Non-pigmented ciliary epithelial cell (primary cell): Measurements from ENCODE around the gene PDCD6IP.
"Not testable (repeated sequence)": the region's sequence is repeated elsewhere in the genome, so short reads cannot be mapped to it uniquely, and the experiment has no call there.

Experiments used
- DNase-seq: peaks from one replicate; pipeline ENCODE4 v3.0.0-alpha.2; 2010; ENCODE audit warnings: low read depth

PDCD6IP gene, protein sequence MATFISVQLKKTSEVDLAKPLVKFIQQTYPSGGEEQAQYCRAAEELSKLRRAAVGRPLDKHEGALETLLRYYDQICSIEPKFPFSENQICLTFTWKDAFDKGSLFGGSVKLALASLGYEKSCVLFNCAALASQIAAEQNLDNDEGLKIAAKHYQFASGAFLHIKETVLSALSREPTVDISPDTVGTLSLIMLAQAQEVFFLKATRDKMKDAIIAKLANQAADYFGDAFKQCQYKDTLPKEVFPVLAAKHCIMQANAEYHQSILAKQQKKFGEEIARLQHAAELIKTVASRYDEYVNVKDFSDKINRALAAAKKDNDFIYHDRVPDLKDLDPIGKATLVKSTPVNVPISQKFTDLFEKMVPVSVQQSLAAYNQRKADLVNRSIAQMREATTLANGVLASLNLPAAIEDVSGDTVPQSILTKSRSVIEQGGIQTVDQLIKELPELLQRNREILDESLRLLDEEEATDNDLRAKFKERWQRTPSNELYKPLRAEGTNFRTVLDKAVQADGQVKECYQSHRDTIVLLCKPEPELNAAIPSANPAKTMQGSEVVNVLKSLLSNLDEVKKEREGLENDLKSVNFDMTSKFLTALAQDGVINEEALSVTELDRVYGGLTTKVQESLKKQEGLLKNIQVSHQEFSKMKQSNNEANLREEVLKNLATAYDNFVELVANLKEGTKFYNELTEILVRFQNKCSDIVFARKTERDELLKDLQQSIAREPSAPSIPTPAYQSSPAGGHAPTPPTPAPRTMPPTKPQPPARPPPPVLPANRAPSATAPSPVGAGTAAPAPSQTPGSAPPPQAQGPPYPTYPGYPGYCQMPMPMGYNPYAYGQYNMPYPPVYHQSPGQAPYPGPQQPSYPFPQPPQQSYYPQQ

GRCh38 chr3:33798418-33799201, at the start of gene PDCD6IP:
Gene PDCD6IP, plus strand, starts transcription at chr3:33798630. Its CDS starts 99 bp downstream, at chr3:33798729.
- DNase-seq, result peak; percentile 72

- DNase-seq, result peak; percentile 11
Measured at GRCh38 chr3:33749546-33750210, 48.8 kb upstream of the PDCD6IP start.

GRCh38 chr3:33750211-33750548, 48.2 kb upstream of the PDCD6IP start:
- DNase-seq, result no peak

DNA sequence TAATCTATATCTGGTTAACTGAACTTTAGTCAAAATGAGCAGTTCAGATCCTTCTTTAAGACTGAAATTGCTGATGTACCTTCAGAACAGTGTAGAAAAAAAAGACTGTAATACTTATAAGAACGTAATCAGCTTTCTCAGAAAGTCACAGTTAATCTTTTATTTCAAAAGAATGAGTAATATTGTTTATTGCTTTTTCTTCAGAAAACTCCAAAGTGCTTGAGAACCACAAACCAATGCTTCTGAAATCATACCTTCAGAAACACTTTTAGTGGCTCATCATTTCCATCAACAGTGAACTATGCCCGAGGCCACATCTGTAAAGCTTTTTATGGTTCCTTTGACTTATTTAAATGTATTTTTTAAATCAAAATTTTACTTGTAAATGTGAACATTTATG, 47.1 kb upstream of the PDCD6IP start:
- DNase-seq, result no peak

- not testable (repeated sequence) for DNase-seq
Measured at GRCh38 chr3:33754391-33754790, 44.0 kb upstream of the PDCD6IP start.

GRCh38 chr3:33758281-33758680, 40.1 kb upstream of the PDCD6IP start:
- DNase-seq, result no peak

- DNase-seq, result no peak
Measured at GRCh38 chr3:33758864-33759263, 39.6 kb upstream of the PDCD6IP start.

DNA sequence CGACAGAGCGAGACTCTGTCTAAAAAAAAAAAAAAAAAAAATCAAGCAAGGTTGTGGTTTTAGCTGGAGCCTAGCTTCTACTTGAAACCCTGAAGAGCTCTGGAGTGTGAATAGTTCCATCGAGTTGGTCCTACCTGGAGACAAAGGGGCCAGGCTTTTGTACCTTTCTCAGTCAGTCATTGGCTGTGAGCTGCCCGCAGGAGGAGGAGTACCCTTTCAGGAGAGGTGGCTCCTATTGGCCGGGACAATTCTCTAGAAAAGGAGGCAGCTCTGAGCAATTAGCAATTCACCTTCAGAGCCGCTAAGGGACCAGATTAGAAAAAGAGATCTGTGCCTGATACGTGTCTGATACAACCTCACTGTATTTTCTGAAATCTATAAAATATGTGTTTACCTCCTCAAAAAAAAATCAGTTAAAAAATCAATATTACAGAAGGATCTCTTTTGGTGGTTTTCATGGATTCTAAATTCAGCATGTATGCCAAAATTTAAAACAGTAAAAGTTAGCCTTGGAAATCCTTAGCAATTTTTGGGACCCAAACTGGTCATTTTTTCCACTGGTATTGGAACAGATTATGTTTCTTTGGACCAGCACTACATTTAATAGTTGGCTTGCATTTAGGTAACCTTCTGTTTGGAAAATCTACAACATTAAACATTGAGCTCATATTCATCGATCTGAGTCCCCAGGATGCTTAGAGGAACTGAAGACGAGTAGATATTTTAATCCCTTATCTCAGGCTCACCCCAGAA, 29.7 kb upstream of the PDCD6IP start:
- no peak for DNase-seq

- no peak for DNase-seq
Measured at GRCh38 chr3:33773637-33774036, 24.8 kb upstream of the PDCD6IP start.

DNA sequence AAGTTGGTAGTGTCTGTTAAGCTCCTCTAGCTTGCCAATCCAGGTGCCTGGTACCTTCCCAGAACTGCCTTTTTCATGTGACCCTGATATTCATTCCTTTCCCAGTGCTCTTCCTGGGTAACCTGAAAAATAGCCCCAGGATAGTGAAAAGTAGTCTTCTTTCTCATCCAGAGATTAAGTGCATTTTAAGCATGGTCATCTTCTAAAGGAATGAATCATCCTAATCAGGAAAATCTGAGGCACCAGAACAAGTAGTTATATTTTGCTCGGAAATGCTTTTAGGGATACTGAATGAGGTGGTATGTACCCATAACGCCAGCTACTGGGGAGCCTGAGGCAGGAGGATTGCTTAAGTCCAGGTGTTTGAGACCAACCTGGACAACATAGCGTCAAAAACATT, 23.1 kb upstream of the PDCD6IP start:
- DNase-seq, result no peak

GRCh38 chr3:33777996-33778395, 20.4 kb upstream of the PDCD6IP start:
- DNase-seq, result no peak

- DNase-seq, result no peak
Measured at GRCh38 chr3:33779751-33780150, 18.7 kb upstream of the PDCD6IP start.

DNA sequence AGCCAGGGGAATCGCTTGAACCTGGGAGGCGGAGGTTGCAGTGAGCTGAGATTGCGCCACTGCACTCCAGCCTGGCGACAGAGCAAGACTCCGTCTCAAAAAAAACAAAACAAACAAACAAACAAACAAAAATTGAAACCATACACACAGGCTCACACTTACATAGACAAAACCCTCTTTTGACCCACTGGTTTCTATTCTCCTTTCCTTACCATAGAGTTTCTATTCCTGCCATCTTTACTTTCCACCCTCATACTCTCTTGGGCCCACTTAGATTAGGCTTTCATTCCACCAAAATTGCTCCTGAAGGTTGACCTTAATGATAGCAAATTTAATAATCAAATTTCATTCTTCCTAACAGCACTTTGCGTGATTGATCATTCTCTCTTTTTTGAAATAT, 17.0 kb upstream of the PDCD6IP start:
- not testable (repeated sequence) for DNase-seq

DNA sequence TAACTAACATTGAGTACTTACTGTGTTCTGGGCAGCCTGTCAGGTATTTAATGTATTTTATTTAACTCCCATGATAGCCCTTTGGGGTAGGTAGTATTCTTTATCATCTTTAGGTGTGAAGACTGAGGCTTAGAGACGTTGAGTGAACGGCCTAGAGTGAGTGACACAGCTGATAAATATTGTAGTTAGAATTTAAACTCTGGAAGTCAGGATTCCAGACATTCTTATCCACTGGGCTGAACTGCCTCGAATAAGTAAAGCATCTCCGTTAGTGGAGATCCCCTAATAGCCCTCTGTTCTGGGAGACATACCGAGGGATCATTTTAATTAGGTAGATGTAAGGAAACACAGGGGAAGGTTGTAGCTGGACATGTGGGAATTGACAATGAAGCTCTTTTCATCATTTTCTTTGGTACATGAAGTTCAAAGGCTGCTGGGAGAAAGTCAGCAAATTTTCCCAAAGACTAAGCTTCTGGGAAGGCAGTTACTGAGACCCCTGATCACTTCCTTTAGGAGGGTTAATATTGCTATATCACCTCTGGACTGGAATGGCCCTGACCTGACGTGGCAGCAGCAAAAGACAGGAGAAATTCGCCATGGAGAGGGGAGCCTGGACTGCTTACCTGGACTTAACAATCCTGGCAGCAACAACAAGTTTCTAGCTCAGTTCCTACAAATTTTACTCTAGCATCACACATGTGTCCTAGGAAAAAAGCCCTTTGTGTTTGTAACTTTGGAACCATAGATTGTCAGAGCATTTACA, 11.7 kb upstream of the PDCD6IP start:
- no peak for DNase-seq

DNA sequence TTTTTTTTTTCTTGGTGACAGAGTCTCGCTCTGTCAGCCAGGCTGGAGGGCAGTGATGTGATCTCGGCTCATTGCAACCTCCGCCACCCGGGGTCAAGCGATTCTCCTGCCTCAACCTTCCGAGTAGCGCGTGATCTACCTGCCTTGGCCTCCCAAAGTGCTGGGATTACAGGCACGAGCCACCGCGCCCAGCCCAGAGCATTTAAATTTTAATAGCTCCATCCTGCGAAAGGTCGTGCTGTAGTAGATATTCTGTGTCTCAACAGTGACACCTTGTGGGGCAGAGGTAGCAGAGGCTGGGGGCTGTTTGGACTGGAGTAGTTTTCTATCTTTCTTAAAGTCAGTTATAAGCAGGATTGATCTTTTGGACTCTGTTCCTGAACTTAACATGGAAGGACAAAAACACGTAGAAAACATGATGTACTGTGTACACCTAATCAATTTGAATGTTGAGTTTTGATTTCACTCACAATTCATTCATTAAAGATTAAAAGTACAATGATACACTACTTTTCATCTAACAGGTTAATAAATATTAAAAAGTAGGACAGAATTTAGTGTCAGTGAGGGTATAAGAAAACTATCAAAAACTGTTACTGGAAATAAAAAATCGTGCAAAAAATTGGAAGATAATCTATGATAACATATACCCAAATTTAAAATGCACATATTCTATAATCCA, 11.0 kb upstream of the PDCD6IP start:
- no peak for DNase-seq

DNA sequence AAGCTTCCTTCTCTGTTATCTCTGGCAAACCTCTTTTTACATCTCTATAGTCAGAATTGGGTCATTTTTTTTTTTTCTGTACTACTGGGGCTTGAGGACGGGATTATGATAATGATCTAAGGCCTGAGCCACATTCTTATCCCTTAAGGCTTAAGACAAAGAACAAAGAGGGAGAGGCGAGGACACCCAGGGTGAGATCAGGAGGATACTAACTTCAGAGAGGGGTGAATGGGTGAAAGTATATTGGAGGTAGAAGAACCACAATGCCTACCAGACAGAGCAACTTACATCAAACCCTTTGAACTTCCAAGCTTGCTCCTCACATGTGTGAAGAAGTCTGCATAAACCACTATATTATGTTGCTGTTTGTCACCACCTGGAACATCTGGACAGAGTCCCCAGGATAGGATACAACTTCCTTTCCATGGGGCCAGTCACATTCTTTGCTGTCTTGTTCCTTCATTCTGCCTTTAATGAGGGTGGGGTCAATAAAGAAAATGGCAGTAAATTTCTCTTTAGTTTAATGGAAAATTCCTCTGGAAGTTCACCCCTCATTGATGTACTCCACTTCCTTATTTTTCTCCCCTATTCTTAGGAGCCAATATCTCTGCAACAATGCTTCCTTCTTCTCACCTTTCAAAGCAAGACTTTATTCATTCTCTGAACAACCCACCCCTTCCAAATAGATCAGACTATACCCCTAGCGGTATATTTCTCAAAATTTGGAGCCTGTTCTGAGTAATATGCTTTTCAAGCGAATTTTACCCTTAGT, 9.1 kb upstream of the PDCD6IP start:
- DNase-seq, result no peak

- no peak for DNase-seq
Measured at GRCh38 chr3:33790091-33790490, 8.3 kb upstream of the PDCD6IP start.

GRCh38 chr3:33791477-33792166, 6.8 kb upstream of the PDCD6IP start:
- no peak for DNase-seq
